NCI-H1417 (cell line): ENCODE data around the gene MAP2K6.

Source experiments
- DNase-seq, 3 experiments: peaks; one replicate each; lab custom pipeline; 2025; lab: John Stamatoyannopoulos, UW

The MAP2K6 gene

GRCh38 chr17:69427486-69428197 lies 13.1 kb downstream of the MAP2K6 start:
- DNase-seq = no peak

DNA sequence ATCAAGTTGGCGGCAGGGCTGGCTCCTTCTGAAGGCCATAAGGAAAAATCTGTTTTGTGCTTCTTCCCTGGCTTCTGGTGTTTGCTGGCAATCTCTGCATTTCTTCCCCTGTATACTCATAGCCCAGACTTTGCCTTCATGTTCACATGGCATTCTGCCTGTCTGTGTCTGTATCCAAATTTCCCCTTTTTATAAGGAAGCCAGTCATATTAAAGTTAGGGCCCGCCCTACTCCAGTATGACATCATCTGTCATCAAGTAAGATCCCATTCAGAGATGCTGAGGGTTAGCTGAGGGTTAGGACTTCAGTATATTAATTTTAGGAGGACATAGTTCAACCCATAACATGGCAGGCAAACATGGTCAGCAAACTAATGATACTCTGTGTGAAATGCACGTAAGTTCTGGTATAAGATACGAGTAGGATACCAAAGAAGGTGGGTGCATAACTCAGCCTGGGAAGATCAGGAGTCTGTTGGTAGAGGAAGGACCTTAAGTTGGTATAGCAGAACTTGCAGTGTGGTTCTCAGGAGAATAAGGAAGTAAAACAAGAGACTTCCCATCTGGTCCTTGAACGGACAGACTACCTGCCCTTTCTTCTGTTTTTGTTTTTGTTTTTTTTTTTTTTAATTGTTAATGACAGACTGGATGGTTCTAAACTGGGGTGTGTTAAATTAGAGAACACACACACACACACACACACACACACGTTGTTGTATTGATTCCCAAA lies 13.9 kb downstream of the MAP2K6 start:
- no peak for DNase-seq

- DNase-seq = peak in 1 of 3 experiments; percentile 9
These were observed 16.0 kb downstream of the MAP2K6 start for GRCh38 chr17:69430488-69430887.

DNA sequence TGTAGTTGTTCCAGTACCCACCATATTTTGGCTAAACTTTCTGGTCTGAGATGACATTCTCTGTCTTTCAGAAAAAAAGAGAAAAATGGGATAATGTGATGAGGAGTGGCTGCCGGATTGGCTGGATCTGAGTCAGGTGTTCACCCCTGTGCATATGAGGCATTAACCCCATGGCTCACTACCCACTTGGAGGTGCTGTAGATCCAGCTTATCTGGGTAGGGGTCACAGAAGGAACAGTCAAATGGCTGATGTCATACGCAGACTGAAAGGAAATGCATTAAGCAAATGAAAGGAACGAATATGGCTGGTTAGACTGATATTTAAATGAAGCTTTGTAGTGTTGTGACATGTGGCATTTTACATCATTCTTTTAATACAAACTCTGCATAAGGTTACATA lies 17.3 kb downstream of the MAP2K6 start:
- DNase-seq = no peak

DNA sequence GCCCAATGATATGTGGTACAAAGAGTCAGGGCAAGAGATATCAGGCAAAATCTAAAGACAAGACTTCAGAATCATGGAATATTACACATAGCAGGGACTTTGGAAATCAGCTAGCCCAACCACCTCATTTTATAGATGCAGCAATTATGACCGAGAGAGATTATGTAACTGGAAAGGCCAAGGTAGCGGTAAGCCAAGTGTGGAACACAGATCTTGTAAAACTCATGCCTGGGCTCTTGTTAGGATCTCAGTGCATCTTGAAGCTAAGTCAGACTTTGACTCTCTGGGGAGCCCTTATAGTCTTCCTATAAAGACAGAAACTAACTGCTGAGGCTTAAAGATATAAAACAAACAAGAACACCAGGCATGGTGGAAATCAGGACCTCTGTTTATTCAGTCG lies 18.6 kb downstream of the MAP2K6 start:
- no peak for DNase-seq

DNA sequence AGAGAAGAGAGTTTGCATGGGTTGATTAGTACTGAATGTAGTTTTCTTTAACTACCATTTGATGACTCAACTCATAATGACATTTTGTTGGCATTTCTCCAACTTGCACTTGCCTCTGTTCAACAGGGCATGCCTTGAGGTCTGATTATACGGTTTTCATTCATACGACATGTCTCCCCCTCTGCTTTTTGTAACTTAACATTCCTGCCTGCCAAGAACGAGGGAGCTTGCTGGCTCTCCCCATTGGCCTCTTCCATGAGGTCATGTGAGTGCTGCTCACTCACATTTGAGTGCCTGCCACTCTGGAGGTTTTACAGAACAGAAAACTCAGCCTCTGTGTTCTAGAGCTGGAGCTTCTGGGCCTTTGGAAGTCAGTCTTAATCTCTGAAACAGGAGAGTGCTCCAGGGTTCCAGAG lies 19.7 kb downstream of the MAP2K6 start:
- peak; percentile 14 to 76 (median 20) for DNase-seq

- no peak for DNase-seq
These were observed 21.6 kb downstream of the MAP2K6 start for GRCh38 chr17:69435971-69436696.

- no peak for DNase-seq
These were observed 23.0 kb downstream of the MAP2K6 start for GRCh38 chr17:69437475-69437874.

GRCh38 chr17:69438776-69439175 lies 24.3 kb downstream of the MAP2K6 start:
- DNase-seq = no peak

DNA sequence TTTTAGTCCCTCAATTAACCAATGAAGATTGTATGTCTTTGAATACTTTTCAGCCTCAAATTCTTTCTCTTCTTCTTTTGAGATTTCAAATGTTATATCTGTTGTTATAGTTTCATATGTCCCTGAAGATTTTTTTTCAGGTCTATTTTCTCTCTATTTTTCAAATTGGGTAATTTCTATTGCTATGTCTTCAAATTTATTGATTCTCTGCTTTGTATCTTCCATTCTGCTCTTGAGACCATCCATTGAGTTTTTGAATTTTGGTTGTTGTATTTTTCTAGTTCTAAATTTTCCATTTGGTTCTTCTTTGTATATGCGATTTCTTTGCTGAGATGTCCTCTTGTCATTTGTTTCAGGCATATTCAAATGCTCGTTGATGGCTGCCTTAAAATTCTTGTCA lies 26.7 kb downstream of the MAP2K6 start:
- no peak for DNase-seq

GRCh38 chr17:69443138-69443537 lies 28.6 kb downstream of the MAP2K6 start:
- no peak for DNase-seq

DNA sequence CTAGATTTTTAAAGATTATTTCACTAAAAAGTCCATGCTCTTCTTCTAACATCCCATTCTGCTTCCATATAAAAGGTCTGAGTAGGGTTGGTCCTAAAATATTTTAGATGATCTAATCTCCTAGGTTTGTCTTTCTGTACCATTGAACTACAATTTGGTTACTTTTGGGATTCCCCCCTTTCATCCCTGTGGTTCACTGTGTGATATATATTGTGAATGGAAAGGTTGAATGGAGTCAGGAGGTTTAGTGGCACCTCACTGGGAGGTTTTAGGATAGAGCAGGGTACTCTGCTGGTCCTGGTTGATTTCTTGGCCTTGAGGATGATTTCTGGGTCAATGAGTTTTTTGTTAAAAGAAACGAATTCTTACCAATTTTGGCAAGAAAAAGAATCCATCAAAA lies 29.5 kb downstream of the MAP2K6 start:
- DNase-seq = no peak

- no peak for DNase-seq
These were observed 30.6 kb downstream of the MAP2K6 start for GRCh38 chr17:69445132-69445531.

DNA sequence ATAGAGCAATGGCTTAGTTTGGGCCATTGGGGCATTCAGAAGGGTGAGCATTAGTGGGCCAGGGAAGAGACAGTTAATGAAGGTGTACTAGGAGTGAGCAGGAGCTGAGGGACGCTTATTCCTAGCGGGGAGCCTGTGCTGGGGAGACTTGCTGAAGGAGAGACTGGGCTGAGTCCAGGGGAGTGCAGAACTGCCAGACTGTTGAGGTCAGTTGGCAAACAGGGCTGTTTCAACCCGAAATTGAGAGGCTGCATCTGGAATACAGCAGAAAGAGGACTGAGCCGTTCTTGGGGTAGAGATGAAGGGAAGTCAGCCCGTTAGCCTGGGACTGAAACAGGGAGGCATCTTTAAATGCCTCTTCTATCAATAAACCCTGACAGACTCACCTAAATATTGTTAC lies 33.2 kb downstream of the MAP2K6 start:
- DNase-seq = no peak

DNA sequence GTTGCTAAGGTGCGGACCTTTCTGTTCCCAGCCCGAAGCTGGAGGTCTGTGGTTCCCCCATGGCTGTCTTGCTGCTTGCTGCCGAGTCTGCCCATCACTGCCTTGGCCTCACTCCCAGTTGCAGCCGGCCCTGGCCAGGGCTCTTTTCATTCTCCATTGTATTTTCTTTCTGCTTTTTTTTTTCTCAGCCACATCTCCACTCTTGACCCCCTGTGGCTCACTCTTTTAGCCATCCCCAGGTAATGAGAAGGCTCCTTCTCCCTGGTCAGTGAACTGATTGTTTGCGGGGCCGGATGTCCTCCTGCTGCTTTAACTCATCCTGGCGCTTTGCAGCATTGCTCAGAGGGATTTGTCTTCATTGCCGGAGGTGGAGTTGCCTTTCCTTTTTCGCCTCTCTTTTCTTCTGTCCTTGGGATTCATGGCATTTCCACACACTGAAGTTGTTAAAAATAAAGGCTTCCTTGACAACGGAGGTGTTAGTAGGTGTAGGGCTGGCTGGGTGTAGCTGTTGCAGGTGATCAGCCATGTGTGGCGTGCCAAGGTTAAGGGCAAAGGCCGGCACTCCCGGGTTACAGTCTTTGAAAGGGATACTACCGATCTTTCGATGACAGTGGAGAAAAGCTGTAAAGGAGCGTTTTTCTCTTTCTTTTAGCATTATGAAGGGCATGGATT lies 34.1 kb downstream of the MAP2K6 start:
- peak in 2 of 3 experiments; percentile 10 to 59 for DNase-seq

- DNase-seq = no peak
These were observed 35.6 kb downstream of the MAP2K6 start for GRCh38 chr17:69450131-69450530.

DNA sequence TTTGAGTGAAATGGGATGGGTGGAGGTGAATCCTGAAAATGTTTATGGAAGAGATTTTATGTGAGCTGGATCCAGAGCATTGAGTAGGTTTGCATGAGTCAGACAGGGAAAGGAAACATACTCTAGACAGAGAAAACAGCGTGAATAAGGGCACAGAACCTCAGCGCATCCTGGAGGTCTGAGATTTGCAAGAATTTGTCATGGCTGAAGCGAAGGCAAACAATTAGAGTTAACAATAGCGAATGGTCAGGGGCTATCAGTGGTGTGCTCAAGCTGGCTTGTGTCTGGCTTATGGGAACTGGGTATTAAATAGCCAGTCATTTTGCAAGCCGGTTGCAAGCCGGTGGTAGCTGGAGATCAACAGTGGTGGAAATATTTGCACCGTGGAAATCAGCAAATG lies 36.4 kb downstream of the MAP2K6 start:
- DNase-seq = no peak

DNA sequence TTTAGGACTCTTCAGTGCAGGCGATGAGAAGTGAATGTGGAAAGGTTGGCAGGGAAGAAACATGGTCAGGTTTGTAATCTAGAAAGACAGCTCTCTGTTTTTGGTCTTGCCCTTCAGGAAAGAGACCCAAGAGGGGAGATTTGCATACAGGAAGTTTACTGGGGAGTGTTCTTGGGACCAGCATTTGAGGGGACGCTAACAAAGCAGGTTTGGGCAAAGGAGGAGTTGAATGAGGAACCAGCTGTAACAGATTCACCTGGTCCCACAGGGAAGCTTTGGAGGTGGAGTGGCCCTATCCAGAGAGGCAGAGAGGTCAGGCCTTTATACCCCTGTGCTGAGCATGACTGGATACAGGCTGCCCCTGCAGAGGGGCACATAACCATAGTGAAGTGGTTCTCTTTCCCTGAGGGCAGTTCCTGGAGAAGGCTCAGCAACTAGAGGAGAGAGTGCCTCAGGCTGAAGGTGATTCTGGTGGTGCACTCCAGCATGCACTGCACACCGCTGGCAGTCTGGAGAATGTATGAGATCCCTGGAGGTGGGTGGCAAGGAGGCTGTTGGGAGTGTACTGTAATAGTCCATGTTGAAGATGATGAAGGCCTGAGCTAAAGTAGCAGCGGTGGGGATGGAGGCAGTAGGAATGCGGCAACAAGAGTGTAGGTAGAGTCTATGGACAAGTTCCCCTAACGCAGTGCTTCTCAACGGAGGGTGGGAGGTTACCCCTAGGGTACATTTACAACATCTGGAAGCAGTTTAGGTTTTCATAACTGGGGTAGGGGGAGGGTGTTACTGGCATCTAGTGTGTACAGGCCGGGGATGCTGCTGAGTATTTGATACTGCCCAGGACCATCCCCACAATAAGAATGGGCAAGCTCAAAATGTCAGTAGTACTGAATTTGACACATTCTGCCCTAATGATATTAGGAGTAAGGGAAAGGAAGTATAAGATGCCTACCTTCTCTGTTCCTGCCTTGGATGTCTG lies 37.2 kb downstream of the MAP2K6 start:
- DNase-seq = no peak

DNA sequence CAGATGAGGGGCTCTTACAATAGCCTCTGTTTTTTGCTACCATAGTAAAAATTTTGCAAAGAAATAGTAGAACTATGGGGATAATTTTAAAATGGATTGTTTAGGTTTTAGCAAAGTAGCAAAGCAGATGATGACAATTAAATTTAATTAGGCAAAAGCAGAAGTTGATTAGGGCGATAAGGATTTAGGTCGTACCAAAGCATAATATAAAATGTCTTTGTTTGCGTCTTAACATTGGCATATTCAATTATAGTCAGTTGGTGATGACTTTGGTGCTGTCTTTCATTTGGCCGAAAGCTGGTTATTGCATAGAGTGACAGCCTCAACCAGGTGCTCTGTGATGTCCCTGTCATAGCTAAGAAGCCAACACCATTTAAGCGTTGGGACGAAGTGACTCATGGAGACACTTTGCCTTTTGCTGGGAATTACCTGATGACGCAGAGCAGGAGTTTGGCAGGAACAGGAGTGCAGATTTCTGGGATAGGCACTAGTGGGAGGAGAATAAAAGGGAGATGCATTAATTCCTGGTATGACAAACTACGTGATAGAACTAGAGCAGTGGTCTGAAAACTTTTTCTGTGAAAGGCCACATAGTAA lies 38.3 kb downstream of the MAP2K6 start:
- DNase-seq = no peak

- no peak for DNase-seq
These were observed 39.6 kb downstream of the MAP2K6 start for GRCh38 chr17:69454051-69454450.

GRCh38 chr17:69455040-69455439 lies 40.5 kb downstream of the MAP2K6 start:
- DNase-seq = no peak
